HG02642 (cell line): ENCODE data around the gene TRIM71.
"Not testable (repeated sequence)": the region's sequence is repeated elsewhere in the genome, so short reads cannot be mapped to it uniquely, and the experiment has no call there.

Experiments
- ATAC-seq: cut with Tn5 transposase; IDR thresholded peaks from one replicate; pipeline ENCODE4 v1.9.1; 2021; ENCODE audit warnings: mild to moderate bottlenecking; ENCODE audit not compliant: unreplicated experiment, poor library complexity

The TRIM71 gene

DNA sequence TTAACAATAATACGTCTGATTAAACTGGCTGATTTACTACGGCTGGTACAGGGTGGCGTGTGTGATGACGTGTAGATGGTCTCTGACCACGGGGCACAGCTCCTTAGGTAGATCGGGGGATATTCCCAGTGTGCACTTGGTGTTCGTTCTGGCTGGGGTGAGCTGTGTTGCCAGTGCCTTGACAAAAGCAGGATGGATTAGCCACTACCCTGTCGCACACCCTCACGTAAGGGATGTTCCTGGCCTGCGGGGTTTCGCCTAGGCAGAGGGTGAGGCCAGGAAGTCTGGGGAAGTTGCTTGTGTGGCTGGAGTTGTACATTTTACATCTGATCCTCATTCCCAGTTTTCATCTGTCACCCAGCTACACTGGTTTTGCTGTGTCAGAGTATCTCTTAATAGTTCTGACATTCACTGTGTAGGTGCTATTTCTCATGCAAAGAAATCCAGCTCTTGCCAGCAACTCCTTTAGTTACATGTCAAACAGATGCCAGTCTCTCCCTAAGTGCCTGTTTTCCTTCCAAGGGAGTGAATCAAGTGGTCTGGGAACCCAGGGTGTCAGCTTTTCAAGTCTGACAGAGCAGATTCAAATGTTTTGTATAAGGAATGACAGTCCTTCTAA lies 67.6 kb downstream of the TRIM71 start:
- no peak for ATAC-seq

DNA sequence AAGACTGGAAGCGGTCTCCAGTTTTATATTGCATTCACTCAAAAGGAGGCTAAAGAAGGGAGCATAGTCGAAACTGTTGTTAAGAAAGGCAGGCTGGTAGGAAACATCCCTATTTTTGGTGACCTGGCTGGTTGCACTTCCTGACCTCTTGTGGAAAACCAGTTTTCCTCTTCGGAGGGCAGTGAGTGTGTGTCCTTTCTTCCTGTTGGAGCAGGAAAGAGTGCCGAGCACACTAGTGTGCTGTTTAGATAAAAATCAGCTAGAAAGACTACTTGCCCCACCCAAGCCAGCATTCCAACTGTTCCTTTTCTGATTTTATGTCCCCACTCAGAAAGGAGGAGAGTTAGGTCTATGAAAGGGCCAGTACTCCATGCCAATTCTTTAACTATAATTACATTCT lies 68.5 kb downstream of the TRIM71 start:
- no peak for ATAC-seq

DNA sequence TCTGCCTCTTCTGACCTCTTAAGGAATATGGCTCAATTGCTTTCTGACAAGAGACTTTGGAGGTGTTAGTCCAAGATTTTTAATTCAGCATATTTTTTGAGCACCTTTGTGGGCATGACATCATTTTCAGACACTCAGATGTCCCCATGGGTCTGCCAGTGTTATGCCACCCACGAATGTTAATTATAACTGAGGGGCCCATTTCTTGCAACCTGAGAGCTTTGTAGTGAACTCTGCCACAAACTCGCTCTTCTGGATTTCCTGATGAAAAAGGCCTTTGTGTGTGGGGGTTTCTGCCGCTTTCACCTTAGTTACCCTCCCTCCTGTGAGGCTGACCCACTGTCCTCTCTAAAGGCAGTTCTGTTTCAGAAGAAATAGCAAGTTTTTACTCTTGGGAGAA lies 69.1 kb downstream of the TRIM71 start:
- ATAC-seq = no peak

DNA sequence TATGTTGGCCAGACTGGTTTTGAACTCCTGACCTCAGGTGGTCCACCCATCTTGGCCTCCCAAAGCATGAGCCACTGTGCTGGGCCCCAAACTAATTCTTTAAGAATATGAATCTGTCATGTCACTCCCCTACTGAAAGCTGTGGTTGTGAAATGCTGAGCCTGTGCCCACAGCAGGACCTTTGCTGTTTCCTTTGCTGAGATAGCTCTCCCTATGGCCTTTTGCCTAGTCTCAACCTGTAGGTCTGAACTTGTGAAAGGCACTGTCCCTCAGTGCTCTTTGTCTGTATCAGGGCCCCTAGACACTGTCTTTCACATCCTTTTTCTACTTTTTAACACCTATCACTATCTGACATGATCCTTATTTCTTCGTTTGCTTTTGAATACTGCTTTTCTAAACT lies 70.9 kb downstream of the TRIM71 start:
- ATAC-seq = peak; percentile 87

DNA sequence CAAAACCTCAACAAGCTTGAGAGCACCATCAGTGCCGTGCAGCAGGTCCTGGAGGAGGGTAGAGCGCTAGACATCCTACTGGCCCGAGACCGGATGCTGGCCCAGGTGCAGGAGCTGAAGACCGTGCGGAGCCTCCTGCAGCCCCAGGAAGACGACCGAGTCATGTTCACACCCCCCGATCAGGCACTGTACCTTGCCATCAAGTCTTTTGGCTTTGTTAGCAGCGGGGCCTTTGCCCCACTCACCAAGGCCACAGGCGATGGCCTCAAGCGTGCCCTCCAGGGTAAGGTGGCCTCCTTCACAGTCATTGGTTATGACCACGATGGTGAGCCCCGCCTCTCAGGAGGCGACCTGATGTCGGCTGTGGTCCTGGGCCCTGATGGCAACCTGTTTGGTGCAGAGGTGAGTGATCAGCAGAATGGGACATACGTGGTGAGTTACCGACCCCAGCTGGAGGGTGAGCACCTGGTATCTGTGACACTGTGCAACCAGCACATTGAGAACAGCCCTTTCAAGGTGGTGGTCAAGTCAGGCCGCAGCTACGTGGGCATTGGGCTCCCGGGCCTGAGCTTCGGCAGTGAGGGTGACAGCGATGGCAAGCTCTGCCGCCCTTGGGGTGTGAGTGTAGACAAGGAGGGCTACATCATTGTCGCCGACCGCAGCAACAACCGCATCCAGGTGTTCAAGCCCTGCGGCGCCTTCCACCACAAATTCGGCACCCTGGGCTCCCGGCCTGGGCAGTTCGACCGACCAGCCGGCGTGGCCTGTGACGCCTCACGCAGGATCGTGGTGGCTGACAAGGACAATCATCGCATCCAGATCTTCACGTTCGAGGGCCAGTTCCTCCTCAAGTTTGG lies 72.9 kb downstream of the TRIM71 start:
- no peak for ATAC-seq

DNA sequence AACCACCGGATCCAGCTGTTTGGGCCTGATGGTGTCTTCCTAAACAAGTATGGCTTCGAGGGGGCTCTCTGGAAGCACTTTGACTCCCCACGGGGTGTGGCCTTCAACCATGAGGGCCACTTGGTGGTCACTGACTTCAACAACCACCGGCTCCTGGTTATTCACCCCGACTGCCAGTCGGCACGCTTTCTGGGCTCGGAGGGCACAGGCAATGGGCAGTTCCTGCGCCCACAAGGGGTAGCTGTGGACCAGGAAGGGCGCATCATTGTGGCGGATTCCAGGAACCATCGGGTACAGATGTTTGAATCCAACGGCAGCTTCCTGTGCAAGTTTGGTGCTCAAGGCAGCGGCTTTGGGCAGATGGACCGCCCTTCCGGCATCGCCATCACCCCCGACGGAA lies 73.6 kb downstream of the TRIM71 start:
- ATAC-seq = no peak

DNA sequence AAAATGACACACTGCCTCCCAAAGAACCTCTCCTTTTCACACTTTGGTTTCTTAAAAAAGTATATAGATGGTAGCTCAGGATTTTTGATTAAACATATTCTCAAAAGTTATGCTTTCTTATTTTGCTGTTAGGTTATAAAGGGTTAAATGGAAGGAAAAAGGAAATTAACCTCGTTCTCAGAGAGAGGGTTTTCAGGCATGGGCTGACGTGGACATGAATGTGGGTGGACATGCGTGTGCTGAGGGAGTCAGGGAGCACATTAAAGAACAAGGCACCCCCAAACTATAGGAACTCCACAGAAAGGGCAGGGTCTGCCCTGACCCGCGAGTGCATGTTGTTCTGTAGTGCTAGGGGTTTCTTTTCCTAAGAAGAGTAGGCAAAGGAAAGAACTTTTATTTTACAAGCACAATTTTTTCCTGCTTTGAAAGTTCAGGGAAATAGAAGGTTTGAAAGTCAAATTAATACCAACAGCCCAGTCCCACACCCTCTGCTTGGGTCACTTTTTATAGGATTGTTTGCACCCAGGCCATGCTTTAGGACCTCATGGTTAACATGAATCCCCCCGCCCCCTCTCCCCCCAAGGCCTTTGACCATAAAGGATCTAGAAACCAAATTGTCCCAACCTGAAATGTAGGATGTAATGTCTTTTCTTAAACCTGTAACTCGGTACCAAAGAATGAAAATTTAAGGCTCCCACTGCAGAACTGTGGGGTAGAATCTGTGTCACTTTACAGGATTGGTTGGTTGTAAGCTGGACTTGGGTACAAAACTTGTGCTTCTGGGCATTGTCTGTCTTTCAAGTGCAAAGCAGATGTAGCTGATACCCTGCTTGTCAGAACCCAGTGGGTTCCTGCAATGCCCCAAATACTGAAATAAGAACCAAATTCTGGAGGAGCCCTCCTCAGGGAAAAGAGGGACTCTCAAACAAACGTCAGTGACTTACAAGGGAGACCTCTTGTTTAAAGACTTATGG lies 75.1 kb downstream of the TRIM71 start:
- no peak for ATAC-seq

DNA sequence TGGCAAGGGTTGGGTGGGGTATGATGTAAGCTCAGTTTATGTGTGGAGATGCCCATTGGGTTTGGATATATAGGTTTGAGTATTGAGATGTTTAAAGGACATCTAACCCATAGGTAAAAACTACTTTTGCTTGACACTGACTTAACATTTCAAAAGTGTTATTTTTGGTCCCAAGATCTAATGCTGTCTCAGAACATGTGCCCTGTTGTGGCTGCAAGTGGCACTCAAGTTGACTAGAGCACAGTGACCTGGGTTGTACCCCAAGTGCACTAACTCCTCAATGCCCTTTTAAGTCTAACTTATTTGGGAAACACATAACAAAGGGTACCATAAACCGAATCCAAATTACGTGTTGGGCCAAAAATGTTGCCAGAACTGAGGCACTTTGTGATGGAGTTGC lies 77.2 kb downstream of the TRIM71 start:
- ATAC-seq = no peak

DNA sequence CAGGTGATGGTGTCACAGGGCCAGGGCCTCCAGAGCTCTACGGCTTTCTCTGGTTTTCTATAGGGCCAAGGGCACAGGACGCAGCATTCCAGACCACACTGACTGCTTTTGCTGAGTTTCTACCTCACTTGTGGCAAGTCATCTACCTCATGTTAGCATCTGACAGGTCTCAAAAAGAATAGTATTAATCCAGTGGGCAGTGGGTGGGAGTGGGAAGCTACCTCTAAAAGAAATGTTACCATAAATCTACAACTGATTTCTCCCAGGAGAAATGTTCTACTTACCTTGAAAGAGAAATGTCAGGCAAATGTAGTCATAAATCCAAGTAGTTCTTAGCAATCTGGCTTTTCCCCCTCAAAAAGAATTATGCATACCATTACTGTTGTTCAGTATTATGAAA lies 77.9 kb downstream of the TRIM71 start:
- no peak for ATAC-seq

DNA sequence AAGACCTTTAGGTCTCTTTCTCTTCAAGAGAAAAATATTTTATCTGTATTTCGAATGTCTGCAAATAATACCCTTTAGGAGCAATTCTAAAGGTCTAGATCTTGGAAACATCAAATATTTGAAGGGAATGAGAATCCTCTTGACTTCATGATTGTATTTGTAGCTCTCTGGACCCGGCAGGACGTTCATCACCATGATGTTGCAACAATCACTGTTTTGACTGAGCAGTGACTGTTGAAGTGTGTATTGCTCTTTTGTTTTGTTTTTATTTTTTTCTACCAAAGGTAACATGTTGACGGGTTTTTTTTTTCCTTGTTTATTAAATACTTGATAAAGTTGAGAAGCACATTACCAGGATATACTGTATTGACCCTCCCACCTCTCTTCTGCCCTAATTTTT lies 78.3 kb downstream of the TRIM71 start:
- no peak for ATAC-seq

DNA sequence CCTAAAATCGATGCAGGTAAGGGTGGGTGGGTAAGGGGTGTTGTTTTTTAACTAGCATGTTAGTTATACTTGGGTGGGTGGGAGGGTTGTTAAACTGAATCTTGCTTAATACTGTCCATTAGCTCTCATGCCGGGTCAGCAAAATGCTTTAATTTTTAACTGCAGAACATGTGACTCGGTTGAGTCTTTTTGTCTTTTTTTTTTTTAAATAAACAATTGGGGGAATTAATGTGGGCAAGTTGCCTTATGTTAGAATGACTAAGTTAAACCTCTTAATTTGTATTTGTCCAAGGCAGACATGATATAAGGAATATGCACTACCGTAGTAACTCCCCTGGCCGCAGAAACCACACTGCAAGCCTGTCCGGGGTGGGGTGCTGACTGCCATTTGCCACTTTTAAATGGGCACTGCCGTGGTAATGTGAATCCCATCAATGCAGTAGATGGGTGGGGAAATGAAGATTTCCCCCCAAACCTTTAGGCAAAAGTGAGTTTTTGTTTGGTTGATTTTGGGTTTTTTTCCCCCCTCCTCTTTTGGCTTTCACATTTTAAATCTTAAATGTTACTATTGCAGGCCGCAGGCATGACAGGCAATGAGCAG lies 79.3 kb downstream of the TRIM71 start:
- no peak for ATAC-seq

DNA sequence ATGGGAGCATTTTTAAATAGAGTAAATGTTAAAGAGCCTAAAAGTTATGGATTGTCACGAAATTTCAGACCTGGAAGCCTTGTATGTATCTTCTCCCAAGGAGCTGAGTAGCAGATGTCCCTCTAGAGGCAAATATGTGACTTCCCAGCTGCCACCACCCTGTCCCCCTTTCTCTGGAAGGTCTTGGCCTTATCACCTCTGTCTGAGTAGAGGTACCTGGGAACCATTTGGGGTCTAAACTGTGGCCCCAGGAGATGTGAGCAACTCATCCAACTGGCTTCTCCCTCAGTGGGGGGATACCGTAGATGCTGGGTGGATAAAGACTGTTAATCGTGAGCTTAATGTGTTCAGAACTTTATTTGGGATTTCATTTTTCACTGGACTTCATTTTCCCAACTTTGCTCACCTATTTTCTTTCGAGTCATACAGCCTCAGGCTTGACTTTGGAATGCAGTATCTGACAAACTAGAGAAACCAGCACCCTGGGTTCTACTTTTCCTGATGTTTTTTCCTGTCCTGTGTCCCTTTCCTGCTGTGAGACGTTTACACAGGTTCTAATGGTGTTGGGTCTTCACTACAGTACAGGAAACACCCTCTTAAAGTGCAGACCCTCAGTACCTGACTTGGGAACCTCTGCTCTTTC lies 80.3 kb downstream of the TRIM71 start:
- ATAC-seq = no peak

DNA sequence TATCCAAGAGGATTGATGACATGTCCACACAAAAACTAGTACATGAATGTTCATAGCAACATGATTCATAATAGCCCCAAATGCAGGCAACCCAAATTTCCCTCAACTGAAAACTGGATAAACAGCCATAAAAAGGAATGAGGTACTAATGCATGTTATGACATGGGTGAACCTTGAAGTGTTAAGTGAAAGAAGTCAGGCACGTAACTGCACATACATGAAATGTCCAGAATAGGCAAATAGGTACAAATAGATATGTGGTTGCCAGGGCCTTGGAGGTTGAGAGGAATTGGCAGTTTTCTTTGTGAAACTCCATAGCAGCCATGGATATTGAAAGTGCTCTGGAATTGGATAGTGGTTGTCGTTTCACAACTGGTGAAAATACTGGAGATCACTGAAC lies 81.5 kb downstream of the TRIM71 start:
- no peak for ATAC-seq

DNA sequence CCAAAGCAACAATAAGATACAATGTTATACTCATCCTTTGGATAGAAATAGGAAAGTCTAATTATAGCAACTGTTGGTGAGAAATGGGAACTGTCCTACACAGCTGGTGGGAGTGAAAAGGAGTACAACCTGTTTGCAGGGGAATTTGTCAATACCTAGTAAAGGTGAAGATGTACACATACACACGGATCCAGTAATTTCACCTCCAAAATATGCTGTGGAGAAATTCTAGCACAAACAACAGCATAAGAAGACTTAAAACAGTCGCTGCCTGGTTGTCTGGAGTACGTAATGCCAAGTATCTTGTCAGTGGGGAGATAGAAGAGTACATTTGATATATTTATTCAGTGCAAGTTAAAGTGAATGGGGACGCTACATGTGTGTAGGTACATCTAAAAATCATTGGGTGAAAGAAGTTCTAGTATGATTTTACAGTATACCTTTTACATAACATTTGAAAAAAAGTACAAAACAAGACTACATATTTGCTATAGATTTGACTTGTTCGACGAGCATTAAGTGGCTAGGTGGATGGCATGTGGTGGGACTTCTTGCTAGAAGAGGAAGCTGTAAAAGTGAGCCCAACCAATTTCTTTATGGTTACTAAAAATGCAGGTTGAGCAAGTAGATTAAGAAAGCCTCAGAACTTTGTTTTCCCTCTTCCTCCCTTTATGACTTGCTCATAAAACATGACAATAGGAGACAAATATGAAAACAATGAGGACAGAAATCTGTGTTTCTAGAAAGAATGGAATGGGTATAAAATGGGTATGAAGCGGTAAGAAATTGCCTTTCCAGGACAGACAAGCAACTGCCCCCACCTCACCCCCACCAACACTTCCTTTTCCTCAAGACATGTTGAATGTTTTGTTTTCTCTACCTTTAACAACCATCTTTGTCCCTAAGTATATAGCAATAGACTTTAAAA lies 83.5 kb downstream of the TRIM71 start:
- ATAC-seq = no peak

DNA sequence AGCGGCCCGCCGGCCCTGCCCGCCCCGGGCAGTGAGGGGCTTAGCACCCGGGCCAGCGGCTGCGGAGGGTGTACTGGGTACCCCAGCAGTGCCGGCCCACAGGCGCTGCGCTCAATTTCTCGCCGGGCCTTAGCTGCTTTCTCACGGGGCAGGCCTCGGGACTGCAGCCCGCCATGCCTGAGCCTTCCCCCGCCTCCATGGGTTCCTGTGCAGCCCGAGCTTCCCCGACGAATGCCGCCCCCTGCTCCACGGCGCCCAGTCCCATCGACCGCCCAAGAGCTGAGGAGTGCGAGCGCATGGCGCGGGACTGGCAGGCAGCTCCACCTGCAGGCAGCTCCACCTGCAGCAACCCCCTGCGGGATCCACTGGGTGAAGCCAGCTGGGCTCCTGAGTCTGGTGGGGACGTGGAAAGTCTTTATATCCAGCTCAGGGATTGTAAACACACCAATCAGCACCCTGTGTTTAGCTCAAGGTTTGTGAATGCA lies 85.1 kb downstream of the TRIM71 start:
- ATAC-seq = not testable (repeated sequence)

DNA sequence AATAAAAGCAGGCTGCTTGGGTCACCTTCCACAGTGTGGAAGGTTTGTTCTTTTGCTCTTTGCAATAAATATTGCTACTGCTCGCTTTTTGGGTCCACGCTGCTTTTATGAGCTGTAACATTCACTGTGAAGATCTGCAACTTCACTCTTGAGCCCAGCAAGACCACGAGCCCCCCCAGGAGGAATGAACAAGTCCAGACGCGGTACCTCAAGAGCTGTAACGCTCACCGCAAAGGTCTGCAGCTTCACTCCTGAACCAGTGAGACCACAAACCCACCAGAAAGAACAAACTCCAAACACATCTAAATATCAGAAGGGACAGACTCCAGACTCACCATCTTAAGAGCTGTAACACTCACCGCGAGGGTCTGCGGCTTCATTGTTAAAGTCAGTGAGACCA lies 86.2 kb downstream of the TRIM71 start:
- no peak for ATAC-seq

DNA sequence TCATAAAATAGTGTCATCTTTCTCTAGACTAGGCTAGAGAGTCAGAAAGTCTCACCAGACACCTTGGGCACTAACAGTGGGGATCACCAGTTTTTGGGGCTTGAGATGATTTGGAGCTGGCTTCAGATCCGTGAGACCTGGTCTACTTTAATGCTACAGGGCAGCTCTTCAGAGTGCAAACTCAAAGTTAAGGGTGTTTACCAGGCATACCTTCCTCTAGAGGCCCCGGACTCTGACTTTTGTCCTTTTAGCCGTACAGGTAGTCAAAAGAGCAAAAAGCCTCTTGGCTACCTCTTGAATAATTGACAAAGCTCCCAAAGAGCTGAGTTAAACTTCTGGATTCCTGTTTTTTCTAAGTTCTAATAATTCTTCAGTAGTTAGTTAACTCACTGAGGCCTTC lies 92.2 kb downstream of the TRIM71 start:
- no peak for ATAC-seq

DNA sequence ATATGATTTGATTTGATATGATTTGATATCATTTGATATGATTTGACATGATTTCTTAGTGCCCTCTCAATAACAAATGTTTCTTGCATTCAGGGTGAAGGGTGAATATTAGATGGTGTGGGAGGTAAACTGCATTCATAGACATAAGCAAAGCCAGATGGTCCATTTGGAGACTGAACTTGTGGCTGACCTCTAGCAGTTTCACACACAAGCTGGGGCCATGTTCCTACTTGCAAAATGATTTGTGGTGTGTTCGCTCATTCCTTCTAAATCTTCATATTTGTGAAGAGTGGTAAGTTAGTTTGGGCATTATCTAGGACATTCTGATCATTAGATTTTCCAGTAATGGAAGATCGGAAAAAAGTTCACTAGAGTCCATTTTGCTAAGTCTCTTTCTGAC lies 93.2 kb downstream of the TRIM71 start:
- ATAC-seq = no peak

DNA sequence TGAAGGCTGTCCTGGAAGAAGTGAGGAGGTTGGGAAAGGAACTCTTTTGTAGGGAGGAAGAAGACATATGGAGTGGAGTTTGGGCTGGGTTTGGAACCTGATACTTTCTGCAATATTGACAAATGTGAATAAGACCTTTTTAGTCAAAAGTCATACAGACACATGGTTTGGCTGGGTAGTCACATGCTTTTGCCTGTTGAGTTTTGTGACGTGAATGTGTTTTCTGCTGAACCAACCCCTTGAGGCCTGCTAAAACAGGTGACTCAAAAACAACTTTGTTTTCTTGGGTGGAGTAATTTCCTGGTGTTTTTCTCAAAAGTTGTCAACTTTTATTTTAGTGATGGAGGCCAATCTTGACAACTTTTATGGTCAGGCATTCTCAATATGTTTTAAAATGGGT lies 94.2 kb downstream of the TRIM71 start:
- no peak for ATAC-seq
